H9 (cell line): ENCODE data around the gene AGPAT2. TPM values are rescaled to one million over a fixed set of nuclear protein-coding genes. Genes with fewer than 3 reads are reported as not detected.

Source experiments
- DNase-seq: peaks from one replicate; pipeline ENCODE4 v3.0.0-alpha.2; 2017
- H2AFZ ChIP-seq: one replicate; pipeline ENCODE4 v1.6.1; 2013; ENCODE audit warnings: mild to moderate bottlenecking, low read length, control low read depth, moderate library complexity
- H2AK5ac ChIP-seq: 2 replicates; pipeline ENCODE4 v1.6.1; 2013; ENCODE audit warnings: low read length, control low read depth, mixed read lengths; ENCODE audit not compliant: insufficient read length
- H2BK120ac ChIP-seq: one replicate; pipeline ENCODE4 v1.6.1; 2013; ENCODE audit warnings: low read depth, mild to moderate bottlenecking, low read length, control low read depth, inconsistent platforms; ENCODE audit not compliant: poor library complexity, severe bottlenecking
- H2BK12ac ChIP-seq: 2 replicates; pipeline ENCODE4 v1.6.1; 2013; ENCODE audit warnings: low read length, control low read depth, mixed read lengths, low read depth; ENCODE audit not compliant: insufficient read length
- H2BK15ac ChIP-seq: 2 replicates; pipeline ENCODE4 v1.6.1; 2013; ENCODE audit warnings: low read depth, low read length, control low read depth
- H2BK20ac ChIP-seq: one replicate; pipeline ENCODE4 v1.6.1; 2013; ENCODE audit warnings: low read depth, mild to moderate bottlenecking, low read length, control low read depth, inconsistent platforms; ENCODE audit not compliant: poor library complexity, severe bottlenecking
- H2BK5ac ChIP-seq: 2 replicates; pipeline ENCODE4 v1.6.1; 2013; ENCODE audit warnings: low read length, control low read depth, mixed read lengths; ENCODE audit not compliant: insufficient read length
- H3K14ac ChIP-seq: 2 replicates; pipeline ENCODE4 v1.6.1; 2013; ENCODE audit warnings: low read length, control low read depth; ENCODE audit not compliant: insufficient read depth
- H3K18ac ChIP-seq: 2 replicates; pipeline ENCODE4 v1.6.1; 2013; ENCODE audit warnings: low read depth, mild to moderate bottlenecking, mixed read lengths, low read length, control low read depth; ENCODE audit not compliant: insufficient read length
- H3K23ac ChIP-seq: 2 replicates; pipeline ENCODE4 v1.6.1; 2013; ENCODE audit warnings: low read length, control low read depth, mixed read lengths, low read depth; ENCODE audit not compliant: insufficient read length
- H3K23me2 ChIP-seq: 2 replicates; pipeline ENCODE4 v1.6.1; 2013; ENCODE audit warnings: low read depth, mild to moderate bottlenecking, mixed read lengths, low read length, control low read depth; ENCODE audit not compliant: insufficient read length, poor library complexity, severe bottlenecking
- H3K27ac ChIP-seq: 2 replicates; pipeline ENCODE4 v1.5.1; 2013; ENCODE audit warnings: low read length, control low read depth, mixed read lengths, low read depth; ENCODE audit not compliant: insufficient read length
- H3K27me3 ChIP-seq: 2 replicates; pipeline ENCODE4 v1.6.1; 2013; ENCODE audit warnings: low read length, control low read depth, inconsistent platforms; ENCODE audit not compliant: insufficient read depth
- H3K4ac ChIP-seq: 2 replicates; pipeline ENCODE4 v1.6.1; 2013; ENCODE audit warnings: low read depth, mild to moderate bottlenecking, control low read depth, inconsistent platforms, low read length, moderate library complexity
- H3K4me1 ChIP-seq: 2 replicates; pipeline ENCODE4 v1.6.1; 2013; ENCODE audit warnings: low read length, control low read depth, inconsistent platforms; ENCODE audit not compliant: insufficient read depth
- H3K4me2 ChIP-seq: 2 replicates; pipeline ENCODE4 v1.6.1; 2013; ENCODE audit warnings: low read length, control low read depth, mixed read lengths; ENCODE audit not compliant: insufficient read length, insufficient read depth
- H3K56ac ChIP-seq: 2 replicates; pipeline ENCODE4 v1.6.1; 2013; ENCODE audit warnings: low read depth, mild to moderate bottlenecking, mixed read lengths, low read length, control low read depth; ENCODE audit not compliant: insufficient read length
- H3K79me1 ChIP-seq: 2 replicates; pipeline ENCODE4 v1.6.1; 2013; ENCODE audit warnings: low read depth, mild to moderate bottlenecking, moderate library complexity, low read length, control low read depth, inconsistent platforms; ENCODE audit not compliant: insufficient read depth, poor library complexity, severe bottlenecking
- H3K79me2 ChIP-seq: 2 replicates; pipeline ENCODE4 v1.6.1; 2013; ENCODE audit warnings: low read length, control low read depth, inconsistent platforms; ENCODE audit not compliant: insufficient read depth
- H3K9ac ChIP-seq: 2 replicates; pipeline ENCODE4 v1.6.1; 2013; ENCODE audit warnings: low read length, control low read depth, mixed read lengths; ENCODE audit not compliant: insufficient read length; ENCODE audit errors: extremely low read depth
- H3K9me3 ChIP-seq: one replicate; pipeline ENCODE4 v1.6.1; 2013; ENCODE audit warnings: low read depth, low read length, inconsistent platforms; ENCODE audit not compliant: control insufficient read depth
- H3T11ph ChIP-seq: one replicate; pipeline ENCODE4 v1.6.1; 2013; ENCODE audit warnings: mild to moderate bottlenecking, low read length, control low read depth, inconsistent platforms
- H4K20me1 ChIP-seq: one replicate; pipeline ENCODE4 v1.6.1; 2013; ENCODE audit not compliant: control insufficient read depth, insufficient read length, insufficient read depth
- H4K5ac ChIP-seq: 2 replicates; pipeline ENCODE4 v1.6.1; 2013; ENCODE audit warnings: low read depth, mild to moderate bottlenecking, mixed read lengths, low read length, control low read depth; ENCODE audit not compliant: insufficient read length
- H4K8ac ChIP-seq: replicated peaks from 2 replicates; pipeline ENCODE4 v1.6.1; 2013; ENCODE audit warnings: low read length, control low read depth, mixed read lengths, low read depth; ENCODE audit not compliant: insufficient read length
- H4K91ac ChIP-seq: 2 replicates; pipeline ENCODE4 v1.6.1; 2013; ENCODE audit warnings: low read depth, mild to moderate bottlenecking, moderate library complexity, mixed read lengths, low read length, control low read depth; ENCODE audit not compliant: insufficient read length
- H3K27ac Mint-ChIP-seq, 3 experiments: 2 replicates in 2 of 3; 3 replicates in 1 of 3; pipeline ENCODE4 v1.8.0; 2020 to 2021; ENCODE audit warnings: mixed read lengths in 3 of 3, mild to moderate bottlenecking in 1 of 3, moderate library complexity in 1 of 3
- H3K27me3 Mint-ChIP-seq: 2 replicates; pipeline ENCODE4 v1.8.0; 2021; ENCODE audit warnings: low read depth, mild to moderate bottlenecking, moderate library complexity, mixed read lengths
- H3K36me3 Mint-ChIP-seq, 3 experiments: 2 replicates in 2 of 3; 3 replicates in 1 of 3; pipeline ENCODE4 v1.8.0; 2020 to 2021; ENCODE audit warnings: low read depth in 3 of 3, mixed read lengths in 3 of 3; ENCODE audit not compliant: insufficient read depth in 1 of 3
- H3K4me1 Mint-ChIP-seq, 2 experiments: 2 replicates each; pipeline ENCODE4 v1.8.0; 2020; ENCODE audit warnings: mixed read lengths in 2 of 2
- H3K4me3 Mint-ChIP-seq, 2 experiments: 2 replicates in 1 of 2; 3 replicates in 1 of 2; pipeline ENCODE4 v1.8.0; 2020 to 2021; ENCODE audit warnings: mild to moderate bottlenecking in 2 of 2, mixed read lengths in 2 of 2, moderate library complexity in 1 of 2
- H3K9me3 Mint-ChIP-seq, 2 experiments: 2 replicates in 1 of 2; 3 replicates in 1 of 2; pipeline ENCODE4 v1.8.0; 2020; ENCODE audit warnings: mild to moderate bottlenecking in 2 of 2, mixed read lengths in 2 of 2, moderate library complexity in 1 of 2
- WGBS: extraction: QIAGEN DNeasy Blood & Tissue Kit; methylation state at CpG from one replicate; pipeline ENCODE4 v1.1.7; 2013; ENCODE audit warnings: missing lambda C conversion rate, low lambda C conversion rate, mixed read lengths; ENCODE audit not compliant: insufficient read length; ENCODE audit errors: extremely low coverage; 5-methylcytosine and 5-hydroxymethylcytosine counted together
- total RNA-seq: library from RNA; stranded (reverse); gene quantifications from 2 replicates; pipeline ENCODE4 v1.2.1, GENCODE V29; 2021
- TF ChIP-seq, protein P1 (sequence below): fragments of 200-600 bp; sonication (generic); conservative IDR thresholded peaks from 3 replicates; pipeline ENCODE4 v1.8.0; 2021; ENCODE audit warnings: antibody characterized with exemption, mild to moderate bottlenecking

AGPAT2 gene
- total RNA-seq, 1 experiment from 2014 or later, result 29.7 TPM

DNA sequence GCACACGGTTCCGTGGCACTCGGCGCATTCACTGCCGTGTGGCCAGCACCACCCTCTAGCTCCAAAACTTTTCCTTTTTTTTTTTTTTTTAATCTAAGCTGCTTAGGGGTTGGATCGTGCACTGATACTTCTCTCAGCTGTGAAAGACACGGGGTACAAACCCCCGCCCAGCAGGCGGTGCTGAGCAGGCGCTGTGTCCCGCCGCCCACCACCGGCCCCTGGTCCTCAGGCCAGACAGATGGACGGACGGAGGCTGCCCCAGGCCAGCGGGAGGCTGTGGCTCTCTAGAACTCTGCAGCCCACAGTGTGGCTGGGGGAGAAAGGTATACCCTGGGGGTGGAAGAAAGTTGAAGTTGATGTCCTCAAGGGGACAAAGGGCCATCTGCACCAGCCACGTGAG, 6.2 kb downstream of the AGPAT2 start:
- H4K8ac ChIP-seq, result no peak overlapping the region
- Mint-ChIP-seq H3K36me3 (peaks cover 0 to 3% (median 0%) of the 10 kb centered on the region in 3 experiments; a peak in 2 of 7 replicates), H3K4me1 (peaks cover 0 to 10% of the 10 kb centered on the region in 2 experiments; a peak in 3 of 4 replicates), H3K27me3 (peaks cover 1% of the 10 kb centered on the region; the same call in 1 of the 2 replicates), H3K9me3 (no peaks in the 10 kb centered on the region), H3K4me3 (no peak overlapping the region), H3K27ac (no peak overlapping the region)
- DNase-seq, result no peak
- H2AFZ ChIP-seq, result no peak overlapping the region
- H2BK15ac ChIP-seq, result no peak overlapping the region
- no peak overlapping the region for H3K27ac ChIP-seq
- H3K79me2 ChIP-seq, result no peaks in the 10 kb centered on the region; the same call in 1 of the 2 replicates
- H3K9ac ChIP-seq, result no peak overlapping the region
- H2BK12ac ChIP-seq, result no peak overlapping the region
- H3K79me1 ChIP-seq, result peaks cover 4% of the 10 kb centered on the region
- peaks cover 1% of the 10 kb centered on the region for H3K23me2 ChIP-seq
- no peaks in the 10 kb centered on the region for H3K27me3 ChIP-seq
- no peak overlapping the region for H3K4me2 ChIP-seq
- H4K5ac ChIP-seq, result no peak overlapping the region
- no peak overlapping the region for H4K91ac ChIP-seq
- H3K4me1 ChIP-seq, result no peaks in the 10 kb centered on the region; the same call in 1 of the 2 replicates
- H4K20me1 ChIP-seq, result no peaks in the 10 kb centered on the region
- no peak overlapping the region for H3K56ac ChIP-seq
- no peak overlapping the region for H2AK5ac ChIP-seq
- H2BK20ac ChIP-seq, result no peak overlapping the region
- H3K18ac ChIP-seq, result no peak overlapping the region
- no peak overlapping the region for H3K14ac ChIP-seq
- H2BK5ac ChIP-seq, result no peak overlapping the region
- H3T11ph ChIP-seq, result no peak overlapping the region
- TF ChIP-seq, protein P1, sequence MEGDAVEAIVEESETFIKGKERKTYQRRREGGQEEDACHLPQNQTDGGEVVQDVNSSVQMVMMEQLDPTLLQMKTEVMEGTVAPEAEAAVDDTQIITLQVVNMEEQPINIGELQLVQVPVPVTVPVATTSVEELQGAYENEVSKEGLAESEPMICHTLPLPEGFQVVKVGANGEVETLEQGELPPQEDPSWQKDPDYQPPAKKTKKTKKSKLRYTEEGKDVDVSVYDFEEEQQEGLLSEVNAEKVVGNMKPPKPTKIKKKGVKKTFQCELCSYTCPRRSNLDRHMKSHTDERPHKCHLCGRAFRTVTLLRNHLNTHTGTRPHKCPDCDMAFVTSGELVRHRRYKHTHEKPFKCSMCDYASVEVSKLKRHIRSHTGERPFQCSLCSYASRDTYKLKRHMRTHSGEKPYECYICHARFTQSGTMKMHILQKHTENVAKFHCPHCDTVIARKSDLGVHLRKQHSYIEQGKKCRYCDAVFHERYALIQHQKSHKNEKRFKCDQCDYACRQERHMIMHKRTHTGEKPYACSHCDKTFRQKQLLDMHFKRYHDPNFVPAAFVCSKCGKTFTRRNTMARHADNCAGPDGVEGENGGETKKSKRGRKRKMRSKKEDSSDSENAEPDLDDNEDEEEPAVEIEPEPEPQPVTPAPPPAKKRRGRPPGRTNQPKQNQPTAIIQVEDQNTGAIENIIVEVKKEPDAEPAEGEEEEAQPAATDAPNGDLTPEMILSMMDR, result no peak
- no peak overlapping the region for H3K23ac ChIP-seq
- no CpG with 5 or more reads among the region's 17 CpGs for WGBS
- no peak overlapping the region for H3K4ac ChIP-seq
- no peak overlapping the region for H2BK120ac ChIP-seq
- H3K9me3 ChIP-seq, result no peaks in the 10 kb centered on the region
